Endodermal cell (in vitro differentiated cells): ENCODE results near the gene ULBP3. TPM values are rescaled to one million over a fixed set of nuclear protein-coding genes. Genes with fewer than 3 reads are reported as not detected.
"Not testable (repeated sequence)": the region's sequence is repeated elsewhere in the genome, so short reads cannot be mapped to it uniquely, and the experiment has no call there.

Experiments used
- DNase-seq: peaks from one replicate; pipeline ENCODE4 v3.0.0-alpha.2; 2017
- H3K27ac ChIP-seq: 2 replicates; pipeline ENCODE4 v1.5.1; 2013; ENCODE audit warnings: mild to moderate bottlenecking, low read depth, low read length, moderate library complexity
- H3K27me3 ChIP-seq: 2 replicates; pipeline ENCODE4 v1.6.1; 2013; ENCODE audit warnings: mild to moderate bottlenecking, low read length, moderate library complexity; ENCODE audit not compliant: insufficient read depth, control insufficient read depth, poor library complexity, severe bottlenecking
- H3K36me3 ChIP-seq: 2 replicates; pipeline ENCODE4 v1.7.0; 2013; ENCODE audit warnings: mild to moderate bottlenecking, low read length, moderate library complexity; ENCODE audit not compliant: control insufficient read depth, insufficient read depth
- H3K4me1 ChIP-seq: one replicate; pipeline ENCODE4 v1.7.0; 2013; ENCODE audit warnings: low read length; ENCODE audit not compliant: control insufficient read depth, insufficient read depth
- H3K4me3 ChIP-seq: 2 replicates; pipeline ENCODE4 v1.5.1; 2013; ENCODE audit warnings: mild to moderate bottlenecking, low read length, moderate library complexity
- H3K9ac ChIP-seq: 2 replicates; pipeline ENCODE4 v1.6.1; 2013; ENCODE audit warnings: mild to moderate bottlenecking, low read length, moderate library complexity; ENCODE audit not compliant: poor library complexity, severe bottlenecking; ENCODE audit errors: extremely low read depth
- H3K9me3 ChIP-seq: 2 replicates; pipeline ENCODE4 v1.6.1; 2013; ENCODE audit warnings: mild to moderate bottlenecking, low read length, moderate library complexity; ENCODE audit not compliant: control insufficient read depth
- H3K27ac Mint-ChIP-seq: 2 replicates; pipeline ENCODE4 v1.8.0; 2020; ENCODE audit warnings: mixed read lengths
- H3K27me3 Mint-ChIP-seq: 2 replicates; pipeline ENCODE4 v1.8.0; 2021; ENCODE audit warnings: mild to moderate bottlenecking, mixed read lengths; ENCODE audit not compliant: insufficient read depth
- H3K36me3 Mint-ChIP-seq: 2 replicates; pipeline ENCODE4 v1.8.0; 2020; ENCODE audit warnings: low read depth, mixed read lengths
- H3K4me1 Mint-ChIP-seq: 2 replicates; pipeline ENCODE4 v1.8.0; 2020; ENCODE audit warnings: mixed read lengths
- H3K4me3 Mint-ChIP-seq: 2 replicates; pipeline ENCODE4 v1.8.0; 2020; ENCODE audit warnings: mild to moderate bottlenecking, moderate library complexity, mixed read lengths
- H3K9me3 Mint-ChIP-seq: 2 replicates; pipeline ENCODE4 v1.8.0; 2020; ENCODE audit warnings: mild to moderate bottlenecking, mixed read lengths
- CTCF ChIP-seq: fragments of 200-600 bp; sonication (generic); conservative IDR thresholded peaks from 2 replicates; pipeline ENCODE4 v1.5.0; 2021; ENCODE audit warnings: antibody characterized with exemption, mild to moderate bottlenecking
- WGBS, 2 experiments: methylation state at CpG; one replicate each; pipeline versions ENCODE4 v1.1.5 to v1.1.7; 2013; ENCODE audit warnings: missing lambda C conversion rate in 2 of 2, mixed read lengths in 1 of 2; ENCODE audit not compliant: insufficient coverage in 1 of 2, insufficient read length in 1 of 2; 5-methylcytosine and 5-hydroxymethylcytosine counted together
- total RNA-seq, 2 donors: library from RNA; stranded (reverse); fragmentation: NEBNext Ultra II Directional in 1 of 2; extraction: Animal tissue kit (Norgen Biotek cat#: 25700) in 1 of 2; gene quantifications; 2 replicates in 1 of 2; 3 replicates in 1 of 2; pipeline ENCODE4 v1.2.1, GENCODE V29; 2021

ULBP3 gene
- total RNA-seq, 2 donors from 2014 or later: 4.4 to 5.4 TPM

GRCh38 chr6:150018846-150019580 lies 49.9 kb downstream of the ULBP3 start:
- no peak overlapping the region for H3K9ac ChIP-seq
- H3K27me3 ChIP-seq: peaks cover 55% of the 10 kb centered on the region
- no peak overlapping the region for H3K27ac ChIP-seq
- no peak overlapping the region for H3K4me3 ChIP-seq
- peaks cover 2% of the 10 kb centered on the region for H3K4me1 Mint-ChIP-seq
- no peaks in the 10 kb centered on the region for H3K36me3 Mint-ChIP-seq
- H3K4me3 Mint-ChIP-seq: no peak overlapping the region
- no peaks in the 10 kb centered on the region for H3K9me3 Mint-ChIP-seq
- H3K27ac Mint-ChIP-seq: no peak overlapping the region
- H3K36me3 ChIP-seq: no peaks in the 10 kb centered on the region
- H3K4me1 ChIP-seq: no peaks in the 10 kb centered on the region
- no peak for TF ChIP-seq CTCF
- peak; percentile 20 for DNase-seq
- WGBS, 2 experiments: 44 to 51% methylated on average over 2 to 6 of the region's 6 CpGs
- peaks cover 70% of the 10 kb centered on the region for H3K27me3 Mint-ChIP-seq
- H3K9me3 ChIP-seq: no peaks in the 10 kb centered on the region

- H3K27ac Mint-ChIP-seq, H3K36me3 ChIP-seq, H3K9ac ChIP-seq, H3K9me3 Mint-ChIP-seq, H3K27ac ChIP-seq, H3K9me3 ChIP-seq, H3K4me1 ChIP-seq, H3K4me3 Mint-ChIP-seq, H3K4me1 Mint-ChIP-seq, DNase-seq, H3K36me3 Mint-ChIP-seq, H3K4me3 ChIP-seq: not testable (repeated sequence)
- H3K27me3 Mint-ChIP-seq: peaks cover 84% of the 10 kb centered on the region
- H3K27me3 ChIP-seq: peaks cover 74% of the 10 kb centered on the region
- peak; percentile 37 for TF ChIP-seq CTCF
- WGBS, 2 experiments: 8 to 9% methylated on average over 2 to 5 of the region's 5 CpGs
Measured at GRCh38 chr6:150017186-150017521, 51.8 kb downstream of the ULBP3 start.

GRCh38 chr6:150016324-150017185 lies 52.4 kb downstream of the ULBP3 start:
- Mint-ChIP-seq H3K4me1 (peaks cover 3% of the 10 kb centered on the region), H3K4me3 (no peak overlapping the region), H3K36me3 (no peaks in the 10 kb centered on the region), H3K27ac (no peak overlapping the region), H3K27me3 (peaks cover 88% of the 10 kb centered on the region), H3K9me3 (no peaks in the 10 kb centered on the region)
- peak; percentile 71 for DNase-seq
- H3K9ac ChIP-seq: no peak overlapping the region
- no peaks in the 10 kb centered on the region for H3K4me1 ChIP-seq
- 17 to 28% methylated on average over 5 to 6 of the region's 6 CpGs for WGBS, 2 experiments
- peak; percentile 81 for TF ChIP-seq CTCF
- no peak overlapping the region for H3K27ac ChIP-seq
- H3K36me3 ChIP-seq: no peaks in the 10 kb centered on the region
- H3K4me3 ChIP-seq: no peak overlapping the region
- peaks cover 80% of the 10 kb centered on the region for H3K27me3 ChIP-seq
- H3K9me3 ChIP-seq: no peaks in the 10 kb centered on the region

- H3K36me3 Mint-ChIP-seq, H3K4me3 Mint-ChIP-seq, H3K27ac Mint-ChIP-seq, H3K27ac ChIP-seq, H3K36me3 ChIP-seq, H3K9me3 ChIP-seq, H3K9ac ChIP-seq, H3K4me3 ChIP-seq, H3K4me1 ChIP-seq, H3K9me3 Mint-ChIP-seq, H3K4me1 Mint-ChIP-seq: not testable (repeated sequence)
- DNase-seq: peak; percentile 56
- H3K27me3 ChIP-seq: peaks cover 91% of the 10 kb centered on the region
- 9 to 28% methylated on average over 4 to 15 of the region's 15 CpGs for WGBS, 2 experiments
- H3K27me3 Mint-ChIP-seq: peaks cover 91% of the 10 kb centered on the region
Measured at GRCh38 chr6:150015281-150016001, 53.5 kb downstream of the ULBP3 start.
